Thoracic aorta (tissue), 2 donors: ENCODE results near the gene SAA2. TPM values are rescaled to one million over a fixed set of nuclear protein-coding genes. Genes with fewer than 3 reads are reported as not detected.

Experiments
- ATAC-seq: fragments of 150-250 bp; one replicate; pipeline ENCODE4 v1.8.0; 2017; ENCODE audit warnings: low read depth; ENCODE audit not compliant: insufficient number of reproducible peaks, low FRiP score
- DNase-seq: peaks from one replicate; pipeline ENCODE4 v3.0.0-alpha.2; 2020; ENCODE audit warnings: low spot score
- H3K27ac ChIP-seq, 2 donors: fragments of 200-600 bp; sonication (generic); 1 replicate in 1 of 2; 2 replicates in 1 of 2; pipeline ENCODE4 v1.5.1; 2016; ENCODE audit warnings: mild to moderate bottlenecking in 2 of 2, moderate library complexity in 2 of 2
- H3K27me3 ChIP-seq: fragments of 200-600 bp; sonication (generic); replicated peaks from 2 replicates; pipeline ENCODE4 v1.6.0; 2016; ENCODE audit warnings: mild to moderate bottlenecking; ENCODE audit not compliant: insufficient read depth
- H3K36me3 ChIP-seq: fragments of 200-600 bp; sonication (generic); one replicate; pipeline ENCODE4 v1.5.1; 2016
- H3K4me1 ChIP-seq, 2 donors: fragments of 200-600 bp; sonication (generic); 1 replicate in 1 of 2; 2 replicates in 1 of 2; pipeline versions ENCODE4 v1.5.1 to v1.6.0; 2016; ENCODE audit warnings: low read depth in 2 of 2, mild to moderate bottlenecking in 1 of 2; ENCODE audit not compliant: control insufficient read depth in 1 of 2
- H3K4me3 ChIP-seq: fragments of 200-600 bp; sonication (generic); 2 replicates; pipeline ENCODE4 v1.5.1; 2016; ENCODE audit warnings: mild to moderate bottlenecking
- H3K9me3 ChIP-seq: fragments of 200-600 bp; sonication (generic); 2 replicates; pipeline ENCODE4 v1.5.1; 2016
- total RNA-seq, 2 donors: library from RNA; depleted of rRNA; stranded (reverse); fragments of >200 nt; gene quantifications; one replicate each; pipeline versions ENCODE4 v1.1.0 to v1.2.3, GENCODE V29; 2016
- TF ChIP-seq, protein P1 (sequence below): fragments of 200-600 bp; sonication (generic); IDR thresholded peaks from one replicate; pipeline ENCODE4 v1.5.1; 2019; ENCODE audit warnings: antibody characterized with exemption

The SAA2 gene
- total RNA-seq, 2 donors from 2014 or later: 2.0 to 2.5 TPM

GRCh38 chr11:18245396-18245795 is 3.1 kb downstream of the SAA2 start:
- no peak for DNase-seq
- Histone ChIP-seq H3K4me1 (no peaks in the 10 kb centered on the region), H3K27me3 (no peaks in the 10 kb centered on the region), H3K9me3 (no peaks in the 10 kb centered on the region), H3K4me3 (no peak overlapping the region), H3K27ac (no peak overlapping the region), H3K36me3 (no peaks in the 10 kb centered on the region)
- TF ChIP-seq, protein P1, sequence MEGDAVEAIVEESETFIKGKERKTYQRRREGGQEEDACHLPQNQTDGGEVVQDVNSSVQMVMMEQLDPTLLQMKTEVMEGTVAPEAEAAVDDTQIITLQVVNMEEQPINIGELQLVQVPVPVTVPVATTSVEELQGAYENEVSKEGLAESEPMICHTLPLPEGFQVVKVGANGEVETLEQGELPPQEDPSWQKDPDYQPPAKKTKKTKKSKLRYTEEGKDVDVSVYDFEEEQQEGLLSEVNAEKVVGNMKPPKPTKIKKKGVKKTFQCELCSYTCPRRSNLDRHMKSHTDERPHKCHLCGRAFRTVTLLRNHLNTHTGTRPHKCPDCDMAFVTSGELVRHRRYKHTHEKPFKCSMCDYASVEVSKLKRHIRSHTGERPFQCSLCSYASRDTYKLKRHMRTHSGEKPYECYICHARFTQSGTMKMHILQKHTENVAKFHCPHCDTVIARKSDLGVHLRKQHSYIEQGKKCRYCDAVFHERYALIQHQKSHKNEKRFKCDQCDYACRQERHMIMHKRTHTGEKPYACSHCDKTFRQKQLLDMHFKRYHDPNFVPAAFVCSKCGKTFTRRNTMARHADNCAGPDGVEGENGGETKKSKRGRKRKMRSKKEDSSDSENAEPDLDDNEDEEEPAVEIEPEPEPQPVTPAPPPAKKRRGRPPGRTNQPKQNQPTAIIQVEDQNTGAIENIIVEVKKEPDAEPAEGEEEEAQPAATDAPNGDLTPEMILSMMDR: no peak
- no peak for ATAC-seq

GRCh38 chr11:18243783-18244362 is 4.6 kb downstream of the SAA2 start:
- no peak overlapping the region for H3K4me3 ChIP-seq
- H3K27ac ChIP-seq: no peak overlapping the region
- TF ChIP-seq, protein P1: peak; percentile 67
- no peaks in the 10 kb centered on the region for H3K27me3 ChIP-seq
- ATAC-seq (no peak), DNase-seq (no peak)
- no peaks in the 10 kb centered on the region for H3K9me3 ChIP-seq
- no peaks in the 10 kb centered on the region for H3K4me1 ChIP-seq
- H3K36me3 ChIP-seq: no peaks in the 10 kb centered on the region

DNA sequence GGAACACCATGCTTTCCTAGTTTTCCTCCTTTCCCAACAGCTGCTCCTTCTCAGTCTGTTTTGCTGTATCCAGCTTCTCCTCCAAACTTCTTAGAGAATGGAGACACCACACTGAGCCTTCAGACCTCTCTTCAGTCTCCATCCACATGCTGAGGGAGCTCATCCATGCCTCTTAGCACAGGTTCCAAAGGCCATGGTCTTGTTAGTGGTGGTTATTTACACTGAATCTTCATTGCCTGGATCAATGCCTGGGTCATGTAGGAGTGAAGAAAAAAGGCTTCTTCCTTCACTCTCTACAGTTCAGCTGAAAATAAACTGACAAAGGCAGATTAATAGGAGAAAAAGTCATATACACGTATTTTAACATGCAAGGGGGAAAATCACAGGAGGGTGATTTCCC is 8.8 kb downstream of the SAA2 start:
- no peaks in the 10 kb centered on the region for H3K27me3 ChIP-seq
- no peaks in the 10 kb centered on the region for H3K36me3 ChIP-seq
- TF ChIP-seq, protein P1: no peak
- no peak overlapping the region for H3K27ac ChIP-seq
- H3K9me3 ChIP-seq: no peaks in the 10 kb centered on the region
- no peaks in the 10 kb centered on the region for H3K4me1 ChIP-seq
- DNase-seq (no peak), ATAC-seq (no peak)
- no peak overlapping the region for H3K4me3 ChIP-seq

DNA sequence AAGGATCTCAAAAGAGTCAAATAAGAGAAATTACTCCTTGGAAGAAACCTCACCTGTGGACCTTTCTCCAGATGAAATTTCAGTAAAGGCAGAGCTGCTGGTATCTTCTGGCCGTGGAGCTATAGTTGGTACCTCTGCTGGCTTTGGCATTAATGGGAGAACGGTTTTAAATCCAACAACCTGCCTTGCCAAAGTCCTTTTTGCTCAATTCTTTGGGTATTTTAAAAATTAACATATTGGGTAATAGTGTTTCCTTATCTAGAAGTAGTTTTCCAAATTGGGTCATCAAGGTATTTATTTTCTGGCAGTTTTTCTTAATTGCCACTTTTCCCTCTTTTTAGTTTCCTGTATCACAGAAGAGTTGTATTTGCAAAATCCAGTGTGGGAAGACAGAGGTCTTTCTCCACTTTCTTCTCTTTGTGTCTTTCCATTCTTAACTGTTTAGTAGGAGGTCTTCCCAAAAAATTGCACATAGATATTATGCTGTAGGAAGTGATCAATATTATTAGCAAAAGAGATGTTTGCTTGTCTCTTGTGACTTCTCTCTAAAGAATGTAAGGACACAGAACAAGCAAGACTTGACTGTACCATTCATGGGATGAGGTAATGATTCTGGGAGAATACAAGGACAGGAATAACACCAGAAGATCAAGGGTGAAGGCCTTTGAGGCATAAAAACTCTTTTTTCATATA is 11.7 kb downstream of the SAA2 start, which contains the start of gene SAA4:
TSS of gene SAA4 (minus strand) at position 139 of the 693 bp plus-strand sequence. CDS start 876 bp downstream, outside the sequence.
- Histone ChIP-seq H3K9me3 (no peaks in the 10 kb centered on the region), H3K36me3 (no peaks in the 10 kb centered on the region), H3K27ac (no peak within 1 kb of the TSS), H3K4me3 (no peak within 1 kb of the TSS), H3K27me3 (no peaks in the 10 kb centered on the region), H3K4me1 (no peaks in the 10 kb centered on the region)
- no peak for ATAC-seq
- TF ChIP-seq, protein P1: no peak
- no peak for DNase-seq

DNA sequence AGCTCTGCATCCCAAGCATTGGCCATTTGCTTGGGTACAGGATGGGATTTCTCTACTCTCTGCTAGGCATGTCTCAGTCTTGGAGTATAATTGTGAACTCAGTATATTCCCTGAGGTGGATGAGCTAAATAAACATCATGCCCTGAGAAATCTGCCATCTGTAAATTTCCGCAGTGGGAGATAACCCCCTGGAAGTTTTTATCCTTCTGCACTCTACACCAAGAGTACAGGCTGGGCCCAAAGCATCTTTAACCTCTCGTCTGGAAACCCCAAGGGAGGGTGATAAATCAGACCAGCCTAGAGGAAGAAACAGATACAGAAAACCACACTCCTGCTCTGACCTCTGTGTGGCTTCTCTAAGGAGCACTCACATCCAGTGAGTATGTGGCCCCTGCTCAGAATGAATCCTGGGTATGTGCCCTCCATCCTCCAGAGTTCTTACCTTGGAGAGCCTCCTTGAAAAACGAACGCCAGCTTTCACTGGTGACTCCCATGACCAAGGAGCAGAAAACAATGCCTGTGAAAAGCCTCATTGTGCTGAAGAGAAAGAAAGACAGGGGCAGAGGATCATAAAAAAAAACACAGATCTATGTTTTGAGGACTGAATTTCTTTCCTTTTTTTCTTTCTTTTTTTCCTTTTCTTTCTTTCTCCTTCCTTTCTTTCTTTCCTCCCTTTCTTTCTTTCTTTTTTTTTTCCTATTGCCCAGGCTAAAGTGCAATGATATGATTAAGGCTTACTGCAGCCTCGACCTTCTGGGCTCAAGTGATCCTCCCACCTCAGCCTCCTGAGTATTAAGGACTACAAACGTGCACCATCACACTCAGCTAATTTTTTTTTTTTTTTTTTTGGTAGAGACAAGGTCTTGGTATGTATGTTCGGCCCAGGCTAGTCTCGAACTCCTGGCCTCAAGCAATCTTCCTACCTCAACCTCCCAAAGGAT is 12.8 kb downstream of the SAA2 start:
- no peak for ATAC-seq

More for the DNA sequence above, 12.8 kb downstream of the SAA2 start:
- Histone ChIP-seq H3K4me3 (no peak overlapping the region), H3K27me3 (no peaks in the 10 kb centered on the region), H3K4me1 (no peaks in the 10 kb centered on the region), H3K36me3 (no peaks in the 10 kb centered on the region), H3K27ac (no peak overlapping the region), H3K9me3 (no peaks in the 10 kb centered on the region)
- TF ChIP-seq, protein P1: no peak
- no peak for DNase-seq
